Measurements from ENCODE around the gene SLAIN1.

The SLAIN1 gene

DNA sequence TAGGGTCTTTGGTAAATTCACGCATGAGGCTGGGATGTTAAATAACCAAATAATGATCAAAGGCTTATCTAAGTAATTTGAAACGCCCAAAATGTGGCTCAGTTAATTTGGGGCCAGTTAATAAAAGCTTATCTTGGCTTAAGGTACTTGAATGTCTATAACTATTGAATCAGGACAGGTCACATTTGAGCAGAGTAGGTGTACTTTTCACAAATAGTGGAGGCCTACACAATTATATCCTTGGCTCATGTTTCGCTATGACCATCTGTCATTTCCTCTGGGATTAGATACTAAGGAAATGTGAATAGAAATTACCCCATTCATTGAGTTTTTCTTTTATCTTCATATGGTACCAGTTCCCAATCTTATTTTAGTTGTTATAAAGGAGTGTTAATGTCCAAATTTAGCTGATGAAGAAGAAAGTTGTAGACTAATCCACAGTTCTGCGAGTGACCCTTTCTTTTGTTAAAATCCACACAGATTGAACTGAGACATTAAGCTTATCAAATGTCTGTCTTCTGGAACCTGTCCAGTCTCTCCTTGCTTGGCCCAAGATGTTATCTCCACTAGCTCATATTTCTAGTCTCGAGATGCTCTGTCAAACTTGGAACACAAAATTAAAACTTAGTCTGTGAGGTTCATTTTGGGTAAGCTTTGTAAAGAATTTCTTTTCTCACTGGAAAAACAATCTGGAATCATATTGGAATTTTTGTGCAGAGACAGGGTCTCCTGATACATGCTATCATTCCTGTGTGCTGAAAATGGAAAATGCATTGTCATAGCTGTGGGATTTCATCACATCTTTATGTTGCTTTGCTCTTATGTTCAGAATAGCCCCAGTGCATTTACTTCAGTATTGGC lies 31.0 kb downstream of the SLAIN1 start:
- H3K4me3 ChIP-seq (ENCODE audit: low read depth, low read length), result no peak overlapping the region
- TF ChIP-seq POLR2A (IDR thresholded peaks at IDR 0.05; ENCODE audit: extremely low read depth, insufficient read length) (no peak), MYC (IDR thresholded peaks at IDR 0.05; ENCODE audit: low read depth, low read length) (no peak), MAX (IDR thresholded peaks at IDR 0.05; ENCODE audit: low read depth, low read length) (no peak), CTCF (IDR thresholded peaks at IDR 0.05; ENCODE audit: low read depth, low read length) (no peak)
- peak; percentile 21 for DNase-seq (ENCODE audit: low read depth)

- no peak overlapping the region for H3K4me3 ChIP-seq (ENCODE audit: low read depth, low read length)
- no peak for DNase-seq (ENCODE audit: low read depth)
- TF ChIP-seq MAX (IDR thresholded peaks at IDR 0.05; ENCODE audit: low read depth, low read length), result no peak
- no peak for TF ChIP-seq POLR2A (IDR thresholded peaks at IDR 0.05; ENCODE audit: extremely low read depth, insufficient read length)
- TF ChIP-seq MYC (IDR thresholded peaks at IDR 0.05; ENCODE audit: low read depth, low read length), result no peak
- no peak for TF ChIP-seq CTCF (IDR thresholded peaks at IDR 0.05; ENCODE audit: low read depth, low read length)
Measured at GRCh38 chr13:77729502-77730221, 32.2 kb downstream of the SLAIN1 start.

- no peak overlapping the region for H3K4me3 ChIP-seq (ENCODE audit: low read depth, low read length)
- DNase-seq (ENCODE audit: low read depth), result no peak
- TF ChIP-seq CTCF (IDR thresholded peaks at IDR 0.05; ENCODE audit: low read depth, low read length) (no peak), POLR2A (IDR thresholded peaks at IDR 0.05; ENCODE audit: extremely low read depth, insufficient read length) (no peak), MAX (IDR thresholded peaks at IDR 0.05; ENCODE audit: low read depth, low read length) (no peak), MYC (IDR thresholded peaks at IDR 0.05; ENCODE audit: low read depth, low read length) (no peak)
Measured at GRCh38 chr13:77730572-77730971, 33.1 kb downstream of the SLAIN1 start.

DNA sequence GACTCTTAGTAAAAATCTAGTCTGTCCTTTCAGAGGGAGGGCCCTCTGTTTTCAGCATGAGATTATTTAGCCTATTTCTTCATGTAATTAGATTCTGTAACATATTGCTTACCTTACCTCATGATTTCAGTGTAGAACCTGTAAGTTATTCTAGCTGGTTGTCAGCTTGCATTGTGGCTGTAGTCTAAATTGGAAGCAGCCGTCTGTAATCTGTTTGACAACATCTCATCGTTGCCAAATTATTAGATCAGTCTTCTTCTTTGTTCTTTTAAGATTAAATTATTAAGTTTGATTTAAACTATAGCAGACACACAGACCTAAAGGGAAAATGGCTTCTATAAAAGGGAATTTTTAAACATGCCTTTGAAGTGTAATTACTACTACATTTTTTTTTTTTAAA lies 34.8 kb downstream of the SLAIN1 start:
- H3K4me3 ChIP-seq (ENCODE audit: low read depth, low read length), result no peak overlapping the region
- TF ChIP-seq MYC (IDR thresholded peaks at IDR 0.05; ENCODE audit: low read depth, low read length) (no peak), CTCF (IDR thresholded peaks at IDR 0.05; ENCODE audit: low read depth, low read length) (no peak), POLR2A (IDR thresholded peaks at IDR 0.05; ENCODE audit: extremely low read depth, insufficient read length) (no peak), MAX (IDR thresholded peaks at IDR 0.05; ENCODE audit: low read depth, low read length) (no peak)
- no peak for DNase-seq (ENCODE audit: low read depth)

- TF ChIP-seq MYC (IDR thresholded peaks at IDR 0.05; ENCODE audit: low read depth, low read length) (no peak), MAX (IDR thresholded peaks at IDR 0.05; ENCODE audit: low read depth, low read length) (no peak), POLR2A (IDR thresholded peaks at IDR 0.05; ENCODE audit: extremely low read depth, insufficient read length) (no peak), CTCF (IDR thresholded peaks at IDR 0.05; ENCODE audit: low read depth, low read length) (no peak)
- DNase-seq (ENCODE audit: low read depth), result no peak
- no peak overlapping the region for H3K4me3 ChIP-seq (ENCODE audit: low read depth, low read length)
Measured at GRCh38 chr13:77733674-77734073, 36.2 kb downstream of the SLAIN1 start.

Data from NB4 (cell line).